Natural killer cell (primary cell): ENCODE data around the gene SAV1. TPM values are rescaled to one million over a fixed set of nuclear protein-coding genes. Genes with fewer than 3 reads are reported as not detected.

Experiments used
- ATAC-seq, 3 donors: fragments of 150-1000 bp in 2 of 3; fragments of 200-7000 bp in 1 of 3; cut with Tn5 transposase; 1 replicate in 1 of 3; 2 replicates in 2 of 3; pipeline ENCODE4 v1.10.0; 2021; ENCODE audit warnings: mild to moderate bottlenecking in 2 of 3, moderate library complexity in 2 of 3
- DNase-seq, 2 donors: peaks; one replicate each; pipeline versions ENCODE4 v3.0.0 to v3.0.0-alpha.2; 2013 to 2021; ENCODE audit warnings: mixed read lengths in 1 of 2
- H3K27ac ChIP-seq: one replicate; pipeline ENCODE4 v1.5.1; 2013; ENCODE audit warnings: mild to moderate bottlenecking, low read length
- H3K27me3 ChIP-seq: one replicate; pipeline ENCODE4 v1.6.1; 2013; ENCODE audit warnings: low read length; ENCODE audit not compliant: control insufficient read depth, insufficient read depth
- H3K36me3 ChIP-seq: one replicate; pipeline ENCODE4 v1.6.1; 2013; ENCODE audit warnings: low read length; ENCODE audit not compliant: control insufficient read depth, insufficient read depth
- H3K4me1 ChIP-seq: one replicate; pipeline ENCODE4 v1.6.1; 2013; ENCODE audit warnings: low read length; ENCODE audit not compliant: control insufficient read depth, insufficient read depth
- H3K4me3 ChIP-seq: one replicate; pipeline ENCODE4 v1.5.1; 2013; ENCODE audit warnings: low read length
- H3K9me3 ChIP-seq: one replicate; pipeline ENCODE4 v1.6.1; 2013; ENCODE audit warnings: low read length; ENCODE audit not compliant: control insufficient read depth, insufficient read depth
- H3K27ac Mint-ChIP-seq, 2 donors: one replicate each; pipeline ENCODE4 v1.8.0; 2022; ENCODE audit warnings: mild to moderate bottlenecking in 2 of 2, mixed read lengths in 2 of 2, moderate library complexity in 1 of 2
- H3K27me3 Mint-ChIP-seq, 2 donors: one replicate each; pipeline ENCODE4 v1.8.0; 2022; ENCODE audit warnings: low read depth in 2 of 2, mixed read lengths in 2 of 2
- H3K36me3 Mint-ChIP-seq: one replicate; pipeline ENCODE4 v1.8.0; 2022; ENCODE audit warnings: mixed read lengths
- H3K4me1 Mint-ChIP-seq, 2 donors: one replicate each; pipeline ENCODE4 v1.8.0; 2022; ENCODE audit warnings: mixed read lengths in 2 of 2
- H3K4me3 Mint-ChIP-seq: one replicate; pipeline ENCODE4 v1.8.0; 2022; ENCODE audit warnings: mild to moderate bottlenecking, moderate library complexity, mixed read lengths
- H3K9me3 Mint-ChIP-seq, 2 donors: one replicate each; pipeline ENCODE4 v1.8.0; 2022; ENCODE audit warnings: mixed read lengths in 2 of 2
- WGBS: methylation state at CpG from one replicate; pipeline ENCODE4 v1.1.7; 2013; ENCODE audit warnings: missing lambda C conversion rate; ENCODE audit not compliant: insufficient coverage; 5-methylcytosine and 5-hydroxymethylcytosine counted together
- intact Hi-C: fragments of 100-400 bp; cut with micrococcal nuclease; formaldehyde crosslinking; loops from one replicate; pipeline ENCODE4 v1.14.2; 2022
- total RNA-seq, 4 donors: library from RNA; stranded (reverse); fragments of 120-200 nt in 1 of 4; gene quantifications; one replicate each; pipeline versions ENCODE4 v1.2.3 to v1.2.4, GENCODE V29; 2013 to 2022
- TF ChIP-seq, protein P1 (sequence below): fragments of 200-600 bp; IDR thresholded peaks from one replicate; pipeline ENCODE4 v1.8.0; 2022; ENCODE audit warnings: antibody characterized with exemption

SAV1 gene
- total RNA-seq, 3 donors from 2014 or later (not counting 1 experiment from before 2014, with no cell fraction given) = 3.0 to 6.6 (median 6.6) TPM

DNA sequence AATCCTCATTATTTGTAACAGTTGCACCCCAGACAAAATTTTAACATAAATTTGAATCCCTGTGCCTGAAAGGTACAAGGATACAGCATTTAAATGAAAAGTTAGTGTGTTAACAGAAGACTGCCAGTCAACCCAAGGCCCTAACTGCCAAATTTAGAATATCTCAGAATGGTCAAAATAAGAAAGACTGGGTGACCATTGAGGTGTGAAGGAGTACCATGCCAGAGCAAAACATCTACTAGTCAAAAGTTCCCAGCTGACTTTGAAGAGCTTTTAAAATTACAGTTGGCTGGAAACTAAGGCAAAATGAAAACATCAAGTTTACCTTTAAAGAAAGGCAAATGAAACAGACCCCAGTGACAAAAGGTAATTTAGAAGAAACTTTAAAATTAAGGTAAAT is 18.4 kb downstream of the SAV1 start:
- ATAC-seq (no peak), DNase-seq (no peak)
- Histone ChIP-seq H3K9me3 (no peaks in the 10 kb centered on the region), H3K27ac (no peak overlapping the region), H3K36me3 (no peaks in the 10 kb centered on the region), H3K4me3 (no peak overlapping the region), H3K27me3 (no peaks in the 10 kb centered on the region), H3K4me1 (no peaks in the 10 kb centered on the region)
- H3K27ac Mint-ChIP-seq = no peak overlapping the region
- no peak overlapping the region for H3K4me3 Mint-ChIP-seq
- no peaks in the 10 kb centered on the region for H3K4me1 Mint-ChIP-seq
- H3K36me3 Mint-ChIP-seq = no peaks in the 10 kb centered on the region
- TF ChIP-seq, protein P1, sequence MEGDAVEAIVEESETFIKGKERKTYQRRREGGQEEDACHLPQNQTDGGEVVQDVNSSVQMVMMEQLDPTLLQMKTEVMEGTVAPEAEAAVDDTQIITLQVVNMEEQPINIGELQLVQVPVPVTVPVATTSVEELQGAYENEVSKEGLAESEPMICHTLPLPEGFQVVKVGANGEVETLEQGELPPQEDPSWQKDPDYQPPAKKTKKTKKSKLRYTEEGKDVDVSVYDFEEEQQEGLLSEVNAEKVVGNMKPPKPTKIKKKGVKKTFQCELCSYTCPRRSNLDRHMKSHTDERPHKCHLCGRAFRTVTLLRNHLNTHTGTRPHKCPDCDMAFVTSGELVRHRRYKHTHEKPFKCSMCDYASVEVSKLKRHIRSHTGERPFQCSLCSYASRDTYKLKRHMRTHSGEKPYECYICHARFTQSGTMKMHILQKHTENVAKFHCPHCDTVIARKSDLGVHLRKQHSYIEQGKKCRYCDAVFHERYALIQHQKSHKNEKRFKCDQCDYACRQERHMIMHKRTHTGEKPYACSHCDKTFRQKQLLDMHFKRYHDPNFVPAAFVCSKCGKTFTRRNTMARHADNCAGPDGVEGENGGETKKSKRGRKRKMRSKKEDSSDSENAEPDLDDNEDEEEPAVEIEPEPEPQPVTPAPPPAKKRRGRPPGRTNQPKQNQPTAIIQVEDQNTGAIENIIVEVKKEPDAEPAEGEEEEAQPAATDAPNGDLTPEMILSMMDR = no peak
- no peaks in the 10 kb centered on the region for H3K9me3 Mint-ChIP-seq
- no peaks in the 10 kb centered on the region for H3K27me3 Mint-ChIP-seq
- intact Hi-C loops = no loop called here

- Mint-ChIP-seq H3K4me1 (no peaks in the 10 kb centered on the region), H3K4me3 (no peak overlapping the region), H3K9me3 (no peaks in the 10 kb centered on the region), H3K27me3 (no peaks in the 10 kb centered on the region), H3K36me3 (no peaks in the 10 kb centered on the region), H3K27ac (no peak overlapping the region)
- Histone ChIP-seq H3K4me1 (no peaks in the 10 kb centered on the region), H3K27ac (no peak overlapping the region), H3K27me3 (no peaks in the 10 kb centered on the region), H3K36me3 (no peaks in the 10 kb centered on the region), H3K4me3 (no peak overlapping the region), H3K9me3 (no peaks in the 10 kb centered on the region)
- TF ChIP-seq, protein P1 = no peak
- ATAC-seq = no peak
- intact Hi-C loops = no loop called here
- DNase-seq = no peak
Measured at GRCh38 chr14:50647753-50648152, 20.4 kb downstream of the SAV1 start.

DNA sequence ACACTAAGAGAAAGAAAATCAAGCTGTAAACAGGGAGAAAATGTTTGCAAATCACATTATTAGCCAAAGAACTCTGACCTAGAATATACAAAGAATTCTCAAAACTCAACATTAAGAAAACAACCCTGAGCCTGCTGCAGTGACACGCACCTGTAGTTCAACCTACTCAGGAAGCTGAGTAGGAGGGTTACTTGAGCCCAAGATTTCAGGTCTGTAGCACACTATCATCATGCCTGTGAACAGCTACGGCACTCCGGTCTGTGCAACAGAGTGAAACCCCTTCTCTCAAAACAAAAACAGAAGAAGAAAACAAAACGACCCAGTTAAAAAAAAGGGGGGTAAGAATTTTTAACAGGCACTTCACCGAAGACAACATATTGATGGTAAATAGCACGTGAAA is 20.8 kb downstream of the SAV1 start:
- H3K27me3 Mint-ChIP-seq = no peaks in the 10 kb centered on the region
- H3K27ac Mint-ChIP-seq = no peak overlapping the region
- WGBS = 85% methylated on average over 6 of the region's 6 CpGs
- H3K36me3 Mint-ChIP-seq = no peaks in the 10 kb centered on the region
- no peak overlapping the region for H3K4me3 Mint-ChIP-seq
- Histone ChIP-seq H3K36me3 (no peaks in the 10 kb centered on the region), H3K27me3 (no peaks in the 10 kb centered on the region), H3K9me3 (no peaks in the 10 kb centered on the region), H3K4me3 (no peak overlapping the region), H3K4me1 (no peaks in the 10 kb centered on the region), H3K27ac (no peak overlapping the region)
- H3K9me3 Mint-ChIP-seq = no peaks in the 10 kb centered on the region
- no peak for DNase-seq
- intact Hi-C loops = no loop called here
- TF ChIP-seq, protein P1 = no peak
- no peak for ATAC-seq
- H3K4me1 Mint-ChIP-seq = no peaks in the 10 kb centered on the region

DNA sequence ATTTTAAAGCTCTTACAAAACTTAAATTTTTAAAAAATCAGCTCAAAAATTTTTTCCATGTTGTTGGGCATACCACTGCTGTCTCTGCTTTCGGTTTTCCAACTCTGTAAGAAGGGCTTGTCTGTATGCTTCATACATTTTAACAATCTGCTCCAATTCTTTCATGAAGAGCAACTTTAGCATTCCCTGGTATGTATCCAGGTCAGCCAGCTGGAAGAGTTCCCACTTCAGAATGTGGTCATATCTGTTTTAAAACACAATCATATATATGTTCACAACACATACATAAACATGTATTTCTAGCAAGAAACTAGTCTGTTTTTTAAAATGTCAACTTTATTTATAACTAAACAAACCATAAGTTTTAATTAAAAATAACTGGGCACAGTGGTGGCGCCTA is 33.0 kb downstream of the SAV1 start:
- Mint-ChIP-seq H3K27ac (no peak overlapping the region), H3K9me3 (no peaks in the 10 kb centered on the region), H3K4me1 (no peaks in the 10 kb centered on the region), H3K27me3 (no peaks in the 10 kb centered on the region), H3K36me3 (no peaks in the 10 kb centered on the region), H3K4me3 (no peak overlapping the region)
- intact Hi-C loops = no loop called here
- Histone ChIP-seq H3K9me3 (no peaks in the 10 kb centered on the region), H3K27ac (no peak overlapping the region), H3K36me3 (no peaks in the 10 kb centered on the region), H3K4me1 (no peaks in the 10 kb centered on the region), H3K27me3 (no peaks in the 10 kb centered on the region), H3K4me3 (no peak overlapping the region)
- 98% methylated on average over 2 of the region's 2 CpGs for WGBS
- ATAC-seq (no peak), DNase-seq (no peak)
- TF ChIP-seq, protein P1 = no peak
